OCI-LY1 (cell line): ENCODE measurements around the gene MZB1.

Source experiments
- EZH2 ChIP-seq: fragments of 200-600 bp; sonication (generic), shearing (Covaris generic); IDR thresholded peaks from 2 replicates; pipeline ENCODE4 v1.8.0; 2017; ENCODE audit warnings: borderline replicate concordance, mixed run types, mild to moderate bottlenecking, antibody characterized with exemption, low read length, moderate library complexity, mixed read lengths
- TF ChIP-seq, protein P1 (sequence below): fragments of 200-600 bp; sonication (generic), shearing (Covaris generic); IDR thresholded peaks from 2 replicates; pipeline ENCODE4 v1.5.1; 2017; ENCODE audit warnings: mild to moderate bottlenecking, antibody characterized with exemption, low read length, moderate library complexity, mixed read lengths

GRCh38 chr5:139435676-139436075, 46.0 kb upstream of the MZB1 start:
- TF ChIP-seq, protein P1, sequence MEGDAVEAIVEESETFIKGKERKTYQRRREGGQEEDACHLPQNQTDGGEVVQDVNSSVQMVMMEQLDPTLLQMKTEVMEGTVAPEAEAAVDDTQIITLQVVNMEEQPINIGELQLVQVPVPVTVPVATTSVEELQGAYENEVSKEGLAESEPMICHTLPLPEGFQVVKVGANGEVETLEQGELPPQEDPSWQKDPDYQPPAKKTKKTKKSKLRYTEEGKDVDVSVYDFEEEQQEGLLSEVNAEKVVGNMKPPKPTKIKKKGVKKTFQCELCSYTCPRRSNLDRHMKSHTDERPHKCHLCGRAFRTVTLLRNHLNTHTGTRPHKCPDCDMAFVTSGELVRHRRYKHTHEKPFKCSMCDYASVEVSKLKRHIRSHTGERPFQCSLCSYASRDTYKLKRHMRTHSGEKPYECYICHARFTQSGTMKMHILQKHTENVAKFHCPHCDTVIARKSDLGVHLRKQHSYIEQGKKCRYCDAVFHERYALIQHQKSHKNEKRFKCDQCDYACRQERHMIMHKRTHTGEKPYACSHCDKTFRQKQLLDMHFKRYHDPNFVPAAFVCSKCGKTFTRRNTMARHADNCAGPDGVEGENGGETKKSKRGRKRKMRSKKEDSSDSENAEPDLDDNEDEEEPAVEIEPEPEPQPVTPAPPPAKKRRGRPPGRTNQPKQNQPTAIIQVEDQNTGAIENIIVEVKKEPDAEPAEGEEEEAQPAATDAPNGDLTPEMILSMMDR, result no peak
- TF ChIP-seq EZH2, result no peak
